GM06990 (cell line): ENCODE data around the gene PGPEP1.
"Not testable (repeated sequence)": the region's sequence is repeated elsewhere in the genome, so short reads cannot be mapped to it uniquely, and the experiment has no call there.

Source experiments
- DNase-seq: peaks from one replicate; pipeline ENCODE4 v3.0.0-alpha.2; 2011; ENCODE audit not compliant: insufficient read length; ENCODE audit errors: extremely low read depth
- H3K27me3 ChIP-seq: replicated peaks from 2 replicates; pipeline ENCODE4 v1.6.0; 2011; ENCODE audit warnings: low read length; ENCODE audit not compliant: control insufficient read depth, insufficient read depth
- H3K36me3 ChIP-seq: 2 replicates; pipeline ENCODE4 v1.5.1; 2011; ENCODE audit warnings: low read length; ENCODE audit not compliant: control insufficient read depth, insufficient read depth
- H3K4me3 ChIP-seq: replicated peaks from 2 replicates; pipeline ENCODE4 v1.5.1; 2011; ENCODE audit warnings: low read depth, mild to moderate bottlenecking, control low read depth, low read length
- CTCF ChIP-seq: IDR thresholded peaks from 2 replicates; pipeline ENCODE4 v1.5.1; 2011; ENCODE audit warnings: low read length, control low read depth, mild to moderate bottlenecking, inconsistent platforms; ENCODE audit not compliant: insufficient read depth, poor library complexity, severe bottlenecking

The PGPEP1 gene

GRCh38 chr19:18322318-18322758, 18.1 kb upstream of the PGPEP1 start:
- DNase-seq, result no peak
- TF ChIP-seq CTCF, result peak; percentile 56
- H3K27me3 ChIP-seq, result no peaks in the 10 kb centered on the region
- peaks cover 5% of the 10 kb centered on the region for H3K36me3 ChIP-seq
- peak overlapping the region; percentile 80 for H3K4me3 ChIP-seq

GRCh38 chr19:18322759-18323460, 17.5 kb upstream of the PGPEP1 start, which contains the start of gene LSM4:
Gene LSM4 (minus strand): TSS chr19:18323076. CDS start chr19:18323020, 56 bp downstream.
- TF ChIP-seq CTCF, result peak; percentile 51
- H3K4me3 ChIP-seq, result peak within 1 kb of the TSS; percentile 80
- no peaks in the 10 kb centered on the region for H3K27me3 ChIP-seq
- peaks cover 5% of the 10 kb centered on the region for H3K36me3 ChIP-seq
- DNase-seq, result peak; percentile 100

GRCh38 chr19:18324373-18324731, 16.0 kb upstream of the PGPEP1 start:
- not testable (repeated sequence) for H3K36me3 ChIP-seq, H3K4me3 ChIP-seq, DNase-seq, H3K27me3 ChIP-seq

- no peaks in the 10 kb centered on the region for H3K27me3 ChIP-seq
- TF ChIP-seq CTCF, result no peak
- no peak for DNase-seq
- no peaks in the 10 kb centered on the region for H3K36me3 ChIP-seq
- no peak overlapping the region for H3K4me3 ChIP-seq
These were observed 13.6 kb upstream of the PGPEP1 start for GRCh38 chr19:18326772-18327171.

- Histone ChIP-seq H3K36me3 (no peaks in the 10 kb centered on the region), H3K4me3 (peak overlapping the region; percentile 53), H3K27me3 (no peaks in the 10 kb centered on the region)
- TF ChIP-seq CTCF, result peak; percentile 96
- DNase-seq, result peak; percentile 69
These were observed 11.9 kb upstream of the PGPEP1 start for GRCh38 chr19:18328340-18329034.

- DNase-seq, result no peak
- no peaks in the 10 kb centered on the region for H3K27me3 ChIP-seq
- no peak for TF ChIP-seq CTCF
- peak overlapping the region; percentile 53 for H3K4me3 ChIP-seq
- H3K36me3 ChIP-seq, result no peaks in the 10 kb centered on the region
These were observed 11.4 kb upstream of the PGPEP1 start for GRCh38 chr19:18329035-18329376.
